Adrenal gland (tissue), 5 donors: Measurements from ENCODE around the gene ELP1.

Experiments used
- CTCF ChIP-seq, 6 experiments: fragments of 450-650 bp in 4 of 6; fragments of 200-600 bp in 2 of 6; sonication (generic) in 1 of 6; IDR thresholded peaks; 1 replicate in 5 of 6; 2 replicates in 1 of 6; pipeline versions ENCODE4 v1.5.1 to v1.8.0; 2016 to 2021; ENCODE audit warnings: antibody characterized with exemption in 6 of 6, mild to moderate bottlenecking in 2 of 6, moderate library complexity in 1 of 6
- POLR2A ChIP-seq, 2 donors: fragments of 450-650 bp; IDR thresholded peaks; one replicate each; pipeline ENCODE4 v1.6.1; 2017; ENCODE audit warnings: antibody characterized with exemption in 2 of 2, mild to moderate bottlenecking in 2 of 2, moderate library complexity in 1 of 2
- donor health status: DM: no; HTN: no; CAD: no.

DNA sequence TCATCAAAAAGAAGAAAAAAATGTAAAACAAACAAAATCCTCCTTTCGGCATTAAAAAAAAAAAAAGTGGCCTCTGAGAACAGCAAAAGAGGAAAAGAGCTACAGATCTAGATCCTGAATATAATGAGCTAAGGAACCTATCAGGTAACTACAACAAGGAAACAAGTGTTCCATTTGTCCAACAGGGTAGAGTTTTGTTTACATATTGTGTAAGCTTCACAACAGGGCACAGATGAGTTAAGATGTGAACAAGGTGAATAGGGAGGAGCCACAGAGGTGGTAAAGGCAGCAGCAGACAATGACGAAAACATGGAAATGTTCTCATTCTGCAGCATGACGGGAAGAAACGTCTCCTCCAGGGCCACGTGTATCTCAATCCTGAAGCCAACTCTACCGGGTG is 14.4 kb downstream of the ELP1 start:
- TF ChIP-seq CTCF (IDR thresholded peaks at IDR 0.05) (no peak), POLR2A (IDR thresholded peaks at IDR 0.05) (no peak)
